ENCODE results near the gene VAC14.

VAC14 gene

GRCh38 chr16:70737377-70738082, 63.4 kb downstream of the VAC14 start:
- Histone ChIP-seq H3K9me3 (ENCODE audit: severe bottlenecking) (no peaks in the 10 kb centered on the region), H3K4me3 (ENCODE audit: low read depth, low read length) (no peak overlapping the region), H3K36me3 (peaks cover 10% of the 10 kb centered on the region), H3K27ac (no peak overlapping the region), H3K27me3 (ENCODE audit: insufficient read depth, low read depth, severe bottlenecking) (no peaks in the 10 kb centered on the region)
- no peak for DNase-seq
- TF ChIP-seq CTCF (IDR thresholded peaks at IDR 0.05; ENCODE audit: low read depth, low read length), result no peak

GRCh38 chr16:70736465-70737376, 64.2 kb downstream of the VAC14 start:
- no peak for TF ChIP-seq CTCF (IDR thresholded peaks at IDR 0.05; ENCODE audit: low read depth, low read length)
- Histone ChIP-seq H3K36me3 (peaks cover 9% of the 10 kb centered on the region), H3K9me3 (ENCODE audit: severe bottlenecking) (no peaks in the 10 kb centered on the region), H3K4me3 (ENCODE audit: low read depth, low read length) (no peak overlapping the region), H3K27ac (no peak overlapping the region), H3K27me3 (ENCODE audit: insufficient read depth, low read depth, severe bottlenecking) (no peaks in the 10 kb centered on the region)
- DNase-seq, result no peak

- H3K27me3 ChIP-seq (ENCODE audit: insufficient read depth, low read depth, severe bottlenecking), result no peaks in the 10 kb centered on the region
- DNase-seq, result no peak
- TF ChIP-seq CTCF (IDR thresholded peaks at IDR 0.05; ENCODE audit: low read depth, low read length), result no peak
- no peaks in the 10 kb centered on the region; the same call in none of the 2 replicates for H3K36me3 ChIP-seq
- no peak overlapping the region for H3K4me3 ChIP-seq (ENCODE audit: low read depth, low read length)
- no peaks in the 10 kb centered on the region for H3K9me3 ChIP-seq (ENCODE audit: severe bottlenecking)
- H3K27ac ChIP-seq, result no peak overlapping the region
These were observed 65.6 kb downstream of the VAC14 start for GRCh38 chr16:70735141-70735979.

- Histone ChIP-seq H3K4me3 (ENCODE audit: low read depth, low read length) (no peak overlapping the region), H3K9me3 (ENCODE audit: severe bottlenecking) (no peaks in the 10 kb centered on the region), H3K27ac (no peak overlapping the region), H3K36me3 (no peaks in the 10 kb centered on the region; the same call in none of the 2 replicates), H3K27me3 (ENCODE audit: insufficient read depth, low read depth, severe bottlenecking) (no peaks in the 10 kb centered on the region)
- TF ChIP-seq CTCF (IDR thresholded peaks at IDR 0.05; ENCODE audit: low read depth, low read length), result no peak
- no peak for DNase-seq
These were observed 66.3 kb downstream of the VAC14 start for GRCh38 chr16:70734522-70735095.

GRCh38 chr16:70730944-70731343, 70.0 kb downstream of the VAC14 start:
- Histone ChIP-seq H3K27ac (peak overlapping the region; percentile 84), H3K4me3 (ENCODE audit: low read depth, low read length) (no peak overlapping the region; the same call in 1 of the 2 replicates), H3K36me3 (peaks cover 20% of the 10 kb centered on the region), H3K9me3 (ENCODE audit: severe bottlenecking) (no peaks in the 10 kb centered on the region), H3K27me3 (ENCODE audit: insufficient read depth, low read depth, severe bottlenecking) (no peaks in the 10 kb centered on the region)
- peak; percentile 68 for DNase-seq
- no peak for TF ChIP-seq CTCF (IDR thresholded peaks at IDR 0.05; ENCODE audit: low read depth, low read length)
